HG02884 (cell line): ENCODE results near the gene TBX2.
"Not testable (repeated sequence)": the region's sequence is repeated elsewhere in the genome, so short reads cannot be mapped to it uniquely, and the experiment has no call there.

Experiments used
- ATAC-seq: cut with Tn5 transposase; IDR thresholded peaks from one replicate; pipeline ENCODE4 v1.9.1; 2021; ENCODE audit warnings: mild to moderate bottlenecking, moderate library complexity; ENCODE audit not compliant: unreplicated experiment

TBX2 gene

GRCh38 chr17:61427567-61427966 lies 27.9 kb downstream of the TBX2 start:
- no peak for ATAC-seq

GRCh38 chr17:61429274-61429673 lies 29.6 kb downstream of the TBX2 start:
- no peak for ATAC-seq

- ATAC-seq, result not testable (repeated sequence)
Observed at GRCh38 chr17:61429831-61430230, 30.2 kb downstream of the TBX2 start.

- no peak for ATAC-seq
Observed at GRCh38 chr17:61431594-61432311, 32.1 kb downstream of the TBX2 start.

GRCh38 chr17:61436273-61436672 lies 36.6 kb downstream of the TBX2 start:
- ATAC-seq, result no peak

GRCh38 chr17:61436995-61437704 lies 37.5 kb downstream of the TBX2 start:
- no peak for ATAC-seq

GRCh38 chr17:61440697-61441096 lies 41.1 kb downstream of the TBX2 start:
- ATAC-seq, result no peak

- not testable (repeated sequence) for ATAC-seq
Observed at GRCh38 chr17:61441507-61441906, 41.9 kb downstream of the TBX2 start.

GRCh38 chr17:61442136-61442775 lies 42.6 kb downstream of the TBX2 start:
- ATAC-seq, result no peak

GRCh38 chr17:61442878-61443474 lies 43.3 kb downstream of the TBX2 start:
- ATAC-seq, result no peak

- ATAC-seq, result no peak
Observed at GRCh38 chr17:61443475-61443882, 43.8 kb downstream of the TBX2 start.

- no peak for ATAC-seq
Observed at GRCh38 chr17:61444075-61444474, 44.4 kb downstream of the TBX2 start.

- no peak for ATAC-seq
Observed at GRCh38 chr17:61444831-61445230, 45.2 kb downstream of the TBX2 start.

GRCh38 chr17:61447358-61447757 lies 47.7 kb downstream of the TBX2 start:
- no peak for ATAC-seq

- ATAC-seq, result no peak
Observed at GRCh38 chr17:61448042-61448441, 48.4 kb downstream of the TBX2 start.

- ATAC-seq, result not testable (repeated sequence)
Observed at GRCh38 chr17:61449140-61449539, 49.5 kb downstream of the TBX2 start.

- ATAC-seq, result no peak
Observed at GRCh38 chr17:61449707-61450640, 50.3 kb downstream of the TBX2 start.

- no peak for ATAC-seq
Observed at GRCh38 chr17:61450641-61451537, 51.2 kb downstream of the TBX2 start.

GRCh38 chr17:61451538-61452300 lies 52.1 kb downstream of the TBX2 start:
- ATAC-seq, result no peak
